HG03139 (cell line): ENCODE results near the gene PRR23B.
"Not testable (repeated sequence)": the region's sequence is repeated elsewhere in the genome, so short reads cannot be mapped to it uniquely, and the experiment has no call there.

Experiments
- ATAC-seq: cut with Tn5 transposase; IDR thresholded peaks from one replicate; pipeline ENCODE4 v1.9.1; 2021; ENCODE audit not compliant: unreplicated experiment

PRR23B gene

DNA sequence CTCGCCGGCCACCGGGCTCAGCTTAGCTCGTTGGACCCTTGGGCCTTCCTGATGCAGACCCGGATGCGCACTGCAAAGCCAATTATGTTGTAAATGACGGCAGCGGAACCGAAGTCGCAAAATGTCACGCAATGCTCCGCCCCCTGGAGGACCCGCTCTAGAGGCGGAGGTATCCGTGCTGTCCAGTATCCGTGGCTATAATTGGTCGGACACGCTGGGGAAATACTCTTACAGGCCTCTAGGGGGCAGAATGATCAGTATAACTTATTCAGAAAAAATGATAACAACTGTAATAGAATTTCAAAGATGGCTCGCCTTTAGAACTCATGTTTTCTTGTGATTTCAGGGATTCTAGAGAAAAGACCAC, at the start of gene PRR23B:
Gene PRR23B, minus strand, starts transcription at position 59 of the 367 bp plus-strand sequence. CDS start 265 bp downstream, outside the sequence.
- ATAC-seq: no peak

- no peak for ATAC-seq
These were observed 42.2 kb upstream of the PRR23B start for GRCh38 chr3:139062918-139063317.

DNA sequence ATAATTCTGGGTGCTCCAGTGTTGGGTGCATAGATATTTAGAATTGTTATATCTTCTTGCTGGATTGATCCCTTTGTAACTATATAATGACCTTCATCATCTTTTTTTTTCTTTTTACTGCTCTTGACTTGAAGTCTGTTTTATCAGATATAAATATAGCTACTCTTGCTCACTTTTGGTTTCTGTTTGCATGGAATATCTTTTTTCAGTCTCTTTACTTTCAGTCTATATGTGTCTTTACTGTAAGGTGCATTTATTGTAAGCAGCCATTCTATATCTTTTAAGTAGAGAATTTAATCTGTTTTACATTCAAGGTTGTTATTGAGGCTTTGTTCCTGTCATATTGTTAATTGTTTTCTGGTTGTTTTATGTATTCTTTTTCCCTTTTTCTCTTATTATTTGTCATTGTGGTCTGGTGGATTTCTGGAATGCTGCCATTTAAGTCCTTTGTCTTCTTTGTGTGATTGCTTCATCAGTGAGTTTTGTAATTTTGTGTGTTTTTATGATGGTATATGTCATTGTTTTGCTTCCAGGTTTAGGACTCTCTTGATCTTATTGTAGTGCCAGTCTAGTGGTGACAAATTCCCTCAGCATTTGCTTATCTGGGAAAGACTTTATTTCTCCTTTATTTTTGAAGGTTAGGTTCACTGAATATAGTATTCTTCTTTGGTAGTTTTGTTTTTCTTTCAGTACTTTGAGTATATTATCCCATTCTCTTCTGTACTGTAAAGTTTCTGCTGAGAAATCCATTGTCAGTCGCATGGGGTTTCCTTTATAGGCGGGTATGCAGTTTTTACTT, 32.3 kb upstream of the PRR23B start:
- ATAC-seq: no peak

DNA sequence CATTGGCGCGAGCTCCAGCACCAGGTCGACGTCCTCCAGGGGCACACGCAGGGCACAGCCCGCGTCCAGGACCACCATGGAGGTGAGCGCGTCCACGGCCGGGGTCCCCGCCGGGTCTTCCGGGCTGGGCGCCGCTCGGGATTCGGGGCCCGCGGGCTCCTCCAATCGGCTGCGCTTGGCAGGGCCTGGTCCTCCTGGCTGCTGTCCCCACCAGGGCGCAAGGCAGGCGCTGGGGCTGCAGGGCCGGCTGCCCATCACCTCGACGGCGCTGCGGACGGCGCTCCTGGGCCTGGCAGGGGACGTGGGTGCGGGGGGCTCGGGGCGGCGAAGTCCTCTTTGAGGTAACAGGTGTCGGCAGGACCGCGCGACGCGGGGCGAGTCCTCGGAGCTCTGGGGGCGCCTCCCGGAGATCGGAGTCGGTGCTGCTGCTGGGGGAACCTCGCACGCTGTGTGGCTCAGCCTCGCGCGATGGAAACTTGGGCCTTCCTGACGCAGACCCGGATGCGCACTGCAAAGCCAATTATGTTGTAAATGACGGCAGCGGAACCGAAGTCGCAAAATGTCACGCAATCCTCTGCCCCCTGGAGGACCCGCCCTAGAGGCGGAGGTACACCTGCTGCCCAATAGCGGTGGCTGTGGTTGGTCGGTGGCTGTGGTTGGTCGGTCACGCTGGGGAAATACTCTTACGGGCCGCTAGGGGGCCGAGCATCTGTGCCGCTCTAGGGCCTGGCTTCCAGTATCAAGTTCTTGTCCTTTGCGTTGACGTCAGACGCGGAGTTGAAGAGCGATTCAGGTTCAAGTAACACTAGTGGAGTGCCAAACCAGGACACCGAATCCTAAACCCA, 23.9 kb upstream of the PRR23B start, which contains the start of gene PRR23C:
Gene PRR23C, minus strand, starts transcription at position 527 of the 845 bp plus-strand sequence. Its CDS starts 272 bp downstream, at position 255.
- no peak for ATAC-seq

DNA sequence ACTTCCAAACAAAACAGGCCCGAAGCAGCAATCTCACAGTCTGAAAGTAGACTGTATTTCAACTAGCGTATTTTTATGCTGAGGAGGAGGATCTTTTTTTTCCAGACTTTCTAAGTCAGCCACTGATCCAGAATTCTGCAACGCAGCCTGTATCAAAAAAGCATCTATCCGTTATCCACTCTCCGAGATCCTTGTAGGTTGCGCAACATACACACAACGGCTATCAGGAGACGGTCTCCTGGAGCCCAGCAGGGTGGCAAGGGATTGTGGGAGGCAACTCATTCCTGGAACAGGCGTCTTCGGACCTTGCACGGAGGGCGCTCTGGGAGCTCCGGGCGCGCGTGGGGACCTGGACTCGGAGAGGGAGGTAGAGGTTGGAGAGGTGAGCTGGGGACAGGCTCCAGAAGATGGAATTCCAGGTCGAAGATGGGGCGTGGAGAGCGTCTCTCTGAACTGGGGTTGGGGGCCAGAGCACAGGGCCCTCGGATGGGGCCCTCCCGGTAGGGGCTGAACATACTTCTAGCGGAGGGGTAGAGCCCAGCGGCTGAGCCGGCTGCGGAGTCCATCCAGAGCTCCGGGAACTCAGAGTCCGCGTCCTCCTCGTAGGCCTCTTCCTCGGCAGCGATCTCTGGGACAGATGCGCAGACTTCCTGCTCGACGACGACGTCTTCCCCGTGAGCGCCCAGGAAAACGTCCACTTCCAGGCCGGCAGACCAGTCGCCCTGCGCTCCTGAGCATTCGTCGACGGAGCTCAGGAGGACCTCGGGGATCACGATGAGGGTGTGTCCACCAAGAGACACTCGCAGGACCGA, 23.0 kb upstream of the PRR23B start:
- no peak for ATAC-seq

- no peak for ATAC-seq
These were observed 16.8 kb upstream of the PRR23B start for GRCh38 chr3:139037478-139037877.

DNA sequence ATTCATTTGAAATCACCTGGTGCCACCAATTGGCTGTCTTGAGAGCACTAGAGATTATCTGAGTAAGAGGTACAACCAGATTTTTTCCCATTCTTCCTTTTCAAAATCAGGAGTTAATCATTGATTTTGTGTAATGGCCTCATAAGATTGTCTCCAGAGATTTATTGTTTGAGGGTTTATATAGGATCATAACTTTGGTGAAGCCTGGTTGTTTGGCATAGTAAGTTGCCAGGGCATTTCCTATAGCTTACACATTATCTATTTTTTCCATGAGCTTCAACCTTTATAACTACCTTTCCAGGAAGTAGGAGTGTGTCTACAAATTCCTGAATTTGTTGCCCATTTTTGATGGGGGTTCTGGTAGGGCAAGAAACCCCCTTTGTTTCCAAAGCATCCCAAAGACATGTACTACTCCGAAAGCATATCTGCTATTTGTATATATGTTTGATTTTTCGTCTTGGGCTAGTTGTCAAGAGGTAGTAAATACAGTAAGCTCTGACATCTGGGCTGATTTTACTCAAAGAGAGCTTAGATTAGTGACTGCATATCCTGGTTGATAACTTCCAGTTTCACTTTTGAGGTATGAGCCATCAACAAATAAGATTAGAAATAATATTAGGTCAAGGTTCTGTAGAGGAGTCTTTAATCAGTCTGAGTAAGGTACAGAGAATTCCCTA, 11.7 kb upstream of the PRR23B start:
- no peak for ATAC-seq

DNA sequence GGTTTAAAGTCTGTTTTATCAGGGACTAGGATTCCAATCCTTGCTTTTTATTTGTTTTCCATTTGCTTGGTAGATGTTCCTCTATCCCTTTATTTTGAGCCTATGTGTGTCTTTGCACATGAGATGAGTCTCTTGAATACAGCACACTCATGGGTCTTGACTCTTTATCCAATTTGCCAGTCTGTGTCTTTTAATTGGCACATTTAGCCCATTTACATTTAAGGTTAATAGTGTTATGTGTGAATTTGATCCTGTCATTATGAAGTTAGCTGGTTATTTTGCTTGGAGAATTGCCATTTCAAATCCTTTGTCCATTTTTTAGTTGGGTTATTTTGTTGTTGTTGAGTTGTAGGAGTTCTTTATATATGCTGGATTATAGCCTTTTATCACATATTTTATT, 9.8 kb upstream of the PRR23B start:
- not testable (repeated sequence) for ATAC-seq

DNA sequence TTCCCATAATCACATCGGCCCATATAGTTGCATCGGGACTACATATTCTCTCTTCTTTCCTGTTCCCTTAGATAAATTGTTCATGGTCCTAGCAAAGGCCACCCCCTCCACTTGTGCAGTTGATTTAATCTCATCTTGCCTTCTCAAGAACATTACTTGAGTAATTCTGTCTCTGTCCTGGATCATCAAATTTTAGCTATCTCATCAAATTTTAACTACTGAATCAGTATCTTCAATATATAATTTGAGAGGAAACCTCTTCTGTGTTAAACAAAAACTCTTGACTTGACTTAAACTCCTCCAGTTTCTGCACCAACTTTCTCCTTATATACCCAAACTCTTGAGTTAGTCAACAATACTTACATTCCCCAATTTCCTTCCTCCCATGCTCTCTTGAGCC, 4.2 kb upstream of the PRR23B start:
- ATAC-seq: no peak

DNA sequence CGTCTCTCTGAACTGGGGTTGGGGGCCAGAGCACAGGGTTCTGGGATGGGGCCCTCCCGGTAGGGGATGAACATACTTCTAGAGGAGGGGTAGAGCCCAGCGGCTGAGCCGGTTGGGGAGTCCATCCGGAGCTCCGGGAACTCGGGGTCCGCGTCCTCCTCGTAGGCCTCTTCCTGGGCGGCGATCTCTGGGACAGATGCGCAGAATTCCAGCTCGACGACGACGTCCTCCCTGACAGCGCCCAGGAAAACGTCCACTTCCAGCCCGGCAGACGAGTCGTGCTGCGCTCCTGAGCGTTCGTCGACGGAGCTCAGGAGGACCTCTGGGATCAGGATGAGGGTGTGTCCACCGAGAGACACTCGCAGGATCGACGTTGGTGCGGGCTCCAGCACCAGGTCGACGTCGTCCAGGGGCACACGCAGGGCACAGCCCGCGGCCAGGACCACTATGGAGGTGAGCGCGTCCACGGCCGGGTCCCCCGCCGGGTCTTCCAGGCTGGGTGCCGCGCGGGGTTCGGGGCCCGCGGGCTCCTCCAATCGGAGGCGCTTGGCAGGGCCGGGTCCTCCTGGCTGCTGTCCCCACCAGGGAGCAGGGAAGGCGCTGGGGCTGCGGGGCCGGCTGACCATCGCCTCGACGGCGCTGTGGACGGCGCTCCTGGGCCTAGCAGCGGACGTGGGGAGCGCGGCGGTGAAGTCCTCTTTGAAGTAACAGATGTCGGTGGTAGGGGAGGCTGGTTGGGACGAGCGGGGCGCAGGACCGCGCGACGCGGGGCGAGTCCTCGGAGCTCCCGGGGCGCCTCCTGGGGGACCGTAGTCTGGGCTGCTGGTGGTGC, 474 bp downstream of the PRR23B start:
- ATAC-seq: no peak

GRCh38 chr3:139016430-139017048, 4.2 kb downstream of the PRR23B start:
- ATAC-seq: no peak

DNA sequence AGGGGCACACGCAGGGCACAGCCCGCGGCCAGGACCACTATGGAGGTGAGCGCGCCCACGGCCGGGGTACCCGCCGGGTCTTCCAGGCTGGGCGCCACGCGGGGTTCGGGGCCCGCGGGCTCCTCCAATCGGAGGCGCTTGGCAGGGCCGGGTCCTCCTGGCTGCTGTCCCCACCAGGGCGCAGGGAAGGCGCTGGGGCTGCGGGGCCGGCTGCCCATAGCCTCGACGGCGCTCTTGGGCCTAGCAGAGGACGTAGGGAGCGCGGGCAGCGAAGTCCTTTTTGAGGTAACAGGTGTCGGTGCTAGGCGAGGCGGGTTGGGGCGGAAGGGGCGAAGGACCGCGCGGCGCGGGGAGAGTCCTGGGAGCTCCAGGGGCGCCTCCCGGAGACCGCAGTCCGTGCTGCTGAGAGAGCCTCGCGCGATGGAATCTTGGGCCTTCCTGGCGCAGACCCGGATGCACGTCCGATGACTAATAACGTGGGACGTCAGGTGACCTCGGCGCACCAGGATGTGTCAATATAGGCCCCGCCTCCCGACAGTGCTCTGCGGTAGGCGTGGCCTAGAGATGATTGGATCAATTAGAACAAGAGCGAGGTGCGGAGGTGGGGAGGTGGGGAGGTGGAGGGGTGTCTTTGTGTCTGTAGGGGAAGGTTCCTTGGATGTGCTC, 14.5 kb downstream of the PRR23B start, which contains the start of gene PRR23A:
Gene PRR23A, minus strand, starts transcription at position 218 of the 666 bp plus-strand sequence. Its CDS starts 0 bp downstream, at position 218.
- ATAC-seq: no peak

DNA sequence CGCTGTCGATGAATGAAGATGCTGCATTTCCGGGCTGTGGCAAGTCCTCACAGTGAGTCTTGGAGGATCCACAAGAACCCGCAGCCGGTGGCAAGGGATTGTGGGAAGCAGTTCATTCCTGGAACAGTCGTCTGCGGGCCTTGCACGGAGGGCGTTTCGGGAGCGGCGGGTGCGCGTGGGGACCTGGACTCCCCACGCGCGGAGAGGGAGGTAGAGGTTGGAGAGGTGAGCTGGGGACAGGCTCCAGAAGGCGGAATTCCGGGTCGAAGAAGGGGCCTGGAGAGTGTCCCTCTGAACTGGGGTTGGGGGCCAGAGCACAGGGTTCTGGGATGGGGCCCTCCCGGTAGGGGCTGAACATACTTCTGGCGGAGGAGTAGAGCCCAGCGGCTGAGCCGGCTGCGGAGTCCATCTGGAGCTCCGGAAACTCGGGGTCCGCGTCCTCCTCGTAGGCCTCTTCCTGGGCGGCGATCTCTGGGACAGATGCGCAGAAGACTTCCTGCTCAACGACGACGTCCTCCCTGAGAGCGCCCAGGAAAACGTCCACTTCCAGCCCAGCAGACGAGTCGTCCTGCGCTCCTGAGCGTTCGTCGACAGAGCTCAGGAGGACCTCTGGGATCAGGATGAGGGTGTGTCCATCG, 15.3 kb downstream of the PRR23B start:
- no peak for ATAC-seq

- no peak for ATAC-seq
These were observed 25.0 kb downstream of the PRR23B start for GRCh38 chr3:138995706-138996105.

GRCh38 chr3:138987181-138987580, 33.5 kb downstream of the PRR23B start:
- no peak for ATAC-seq

DNA sequence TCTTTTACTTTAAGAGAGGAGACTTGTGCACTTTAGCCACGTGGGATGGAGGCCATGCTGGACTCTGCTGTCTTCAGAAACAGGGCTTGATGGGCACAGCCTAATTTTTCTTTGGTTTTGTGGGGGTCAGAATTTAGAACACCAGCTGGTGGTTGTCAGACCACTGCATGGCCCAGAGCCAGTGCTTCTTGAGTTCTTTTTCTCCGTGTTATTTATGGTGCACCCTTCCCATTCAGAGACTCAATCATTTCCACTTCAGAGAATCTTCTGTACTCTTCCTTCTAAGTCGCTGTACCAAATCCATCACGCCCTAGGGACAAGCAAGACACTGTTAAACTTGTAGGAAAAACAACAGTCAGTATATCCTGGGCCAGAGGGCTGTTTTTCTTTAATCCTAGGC, 34.8 kb downstream of the PRR23B start:
- no peak for ATAC-seq

GRCh38 chr3:138984816-138985215, 35.9 kb downstream of the PRR23B start:
- ATAC-seq: no peak

DNA sequence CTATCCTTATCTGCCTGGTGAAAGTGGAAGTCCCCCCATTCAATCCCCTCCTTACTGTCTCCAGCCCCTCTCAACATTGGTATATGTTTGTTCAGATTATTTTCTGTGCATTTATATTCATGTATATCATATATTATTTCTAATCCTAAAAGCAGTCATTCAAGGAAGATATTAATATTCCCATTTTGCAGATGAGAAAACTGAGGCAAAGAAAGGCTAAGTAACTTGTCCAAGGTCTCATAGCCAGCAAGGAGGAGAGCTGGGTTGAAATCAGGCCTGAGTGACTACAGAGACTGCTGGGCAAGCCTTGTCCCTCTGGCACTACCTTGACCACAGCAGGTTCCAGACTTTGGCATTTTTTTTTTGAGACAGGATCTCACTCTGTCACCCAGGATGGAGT, 44.7 kb downstream of the PRR23B start:
- no peak for ATAC-seq
